NCI-H82 treated with DMSO at 0.1 percent for 48 hours (cell line): Measurements from ENCODE around the gene LRFN3.
"Not testable (repeated sequence)": the region's sequence is repeated elsewhere in the genome, so short reads cannot be mapped to it uniquely, and the experiment has no call there.

Experiments used
- DNase-seq: peaks from one replicate; lab custom pipeline; 2025; ENCODE audit not compliant: unreplicated experiment; lab: John Stamatoyannopoulos, UW

Gene LRFN3

GRCh38 chr19:35904311-35905068 is 31.7 kb upstream of the LRFN3 start:
- DNase-seq, result no peak

- no peak for DNase-seq
These were observed 30.9 kb upstream of the LRFN3 start for GRCh38 chr19:35905178-35905727.

GRCh38 chr19:35907377-35907745 is 28.8 kb upstream of the LRFN3 start:
- no peak for DNase-seq

- no peak for DNase-seq
These were observed 28.1 kb upstream of the LRFN3 start, which contains the start of gene TYROBP for GRCh38 chr19:35908010-35908441. TYROBP (minus strand) TSS chr19:35908295; CDS start chr19:35908228, 67 bp downstream.

- DNase-seq, result no peak
These were observed 27.0 kb upstream of the LRFN3 start for GRCh38 chr19:35908973-35909683.

- DNase-seq, result no peak
These were observed 26.5 kb upstream of the LRFN3 start for GRCh38 chr19:35909684-35910035.

GRCh38 chr19:35910355-35910754 is 25.8 kb upstream of the LRFN3 start:
- not testable (repeated sequence) for DNase-seq

GRCh38 chr19:35911173-35911572 is 25.0 kb upstream of the LRFN3 start:
- no peak for DNase-seq

- DNase-seq, result no peak
These were observed 24.4 kb upstream of the LRFN3 start for GRCh38 chr19:35911790-35912189.

GRCh38 chr19:35913589-35913988 is 22.6 kb upstream of the LRFN3 start:
- no peak for DNase-seq

- no peak for DNase-seq
These were observed 20.7 kb upstream of the LRFN3 start for GRCh38 chr19:35915443-35915842.

- no peak for DNase-seq
These were observed 16.9 kb upstream of the LRFN3 start for GRCh38 chr19:35919306-35919705.

- no peak for DNase-seq
These were observed 15.2 kb upstream of the LRFN3 start for GRCh38 chr19:35921012-35921411.

- no peak for DNase-seq
These were observed 10.7 kb upstream of the LRFN3 start for GRCh38 chr19:35925501-35925900.

- no peak for DNase-seq
These were observed 7.7 kb upstream of the LRFN3 start for GRCh38 chr19:35928507-35928906.

- DNase-seq, result no peak
These were observed 6.3 kb upstream of the LRFN3 start for GRCh38 chr19:35929876-35930275.

GRCh38 chr19:35931161-35931873 is 4.9 kb upstream of the LRFN3 start:
- peak; percentile 99 for DNase-seq

- no peak for DNase-seq
These were observed 4.3 kb upstream of the LRFN3 start for GRCh38 chr19:35931874-35932202.

- no peak for DNase-seq
These were observed 3.8 kb upstream of the LRFN3 start for GRCh38 chr19:35932291-35932936.

- no peak for DNase-seq
These were observed 629 bp downstream of the LRFN3 start for GRCh38 chr19:35936738-35937268.
